Measurements from ENCODE around the gene RPL23.
"Not testable (repeated sequence)": the region's sequence is repeated elsewhere in the genome, so short reads cannot be mapped to it uniquely, and the experiment has no call there.

Gene RPL23

DNA sequence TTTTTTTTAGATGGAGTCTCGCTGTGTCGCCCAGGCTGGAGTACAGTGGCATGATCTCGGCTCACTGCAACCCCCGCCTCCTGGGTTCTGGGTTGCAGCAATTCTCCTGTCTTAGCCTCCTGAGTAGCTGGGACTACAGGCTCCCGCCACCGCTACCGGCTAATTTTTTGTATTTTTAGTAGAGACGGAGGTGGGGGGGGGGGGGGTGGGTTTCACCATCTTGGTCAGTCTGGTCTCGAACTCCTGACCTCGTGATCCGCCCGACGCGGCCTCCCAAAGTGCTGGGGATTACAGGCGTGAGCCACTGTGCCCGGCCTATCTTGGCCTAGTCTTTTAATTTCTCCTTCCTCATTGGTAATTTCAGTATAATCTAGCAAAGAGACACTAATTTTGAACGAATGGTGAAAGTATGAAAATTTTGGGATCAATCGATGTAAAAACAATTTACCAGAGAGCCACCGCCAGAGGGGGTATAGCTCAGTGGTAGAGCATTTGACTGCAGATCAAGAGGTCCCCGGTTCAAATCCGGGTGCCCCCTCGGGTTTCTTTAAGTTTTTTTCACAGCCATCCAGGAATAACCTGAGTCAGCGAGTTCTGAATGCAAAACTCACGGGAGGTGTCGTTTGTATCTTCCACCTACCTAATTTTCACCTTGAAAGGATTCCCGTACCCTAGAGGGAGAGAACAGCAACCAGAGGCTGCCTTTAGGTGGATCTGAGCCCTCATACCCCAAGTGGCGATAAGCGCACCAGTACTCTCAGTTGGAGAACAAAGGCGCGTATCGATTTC lies 13.9 kb upstream of the RPL23 start:
- peak; percentile 50 for DNase-seq
- Histone ChIP-seq H3K27me3 (ENCODE audit: insufficient read depth, low read depth, severe bottlenecking) (no peaks in the 10 kb centered on the region), H3K9me3 (ENCODE audit: severe bottlenecking) (no peaks in the 10 kb centered on the region), H3K27ac (no peak overlapping the region), H3K36me3 (peaks cover 4% of the 10 kb centered on the region), H3K4me3 (ENCODE audit: low read depth, low read length) (no peak overlapping the region)
- TF ChIP-seq, protein P1, sequence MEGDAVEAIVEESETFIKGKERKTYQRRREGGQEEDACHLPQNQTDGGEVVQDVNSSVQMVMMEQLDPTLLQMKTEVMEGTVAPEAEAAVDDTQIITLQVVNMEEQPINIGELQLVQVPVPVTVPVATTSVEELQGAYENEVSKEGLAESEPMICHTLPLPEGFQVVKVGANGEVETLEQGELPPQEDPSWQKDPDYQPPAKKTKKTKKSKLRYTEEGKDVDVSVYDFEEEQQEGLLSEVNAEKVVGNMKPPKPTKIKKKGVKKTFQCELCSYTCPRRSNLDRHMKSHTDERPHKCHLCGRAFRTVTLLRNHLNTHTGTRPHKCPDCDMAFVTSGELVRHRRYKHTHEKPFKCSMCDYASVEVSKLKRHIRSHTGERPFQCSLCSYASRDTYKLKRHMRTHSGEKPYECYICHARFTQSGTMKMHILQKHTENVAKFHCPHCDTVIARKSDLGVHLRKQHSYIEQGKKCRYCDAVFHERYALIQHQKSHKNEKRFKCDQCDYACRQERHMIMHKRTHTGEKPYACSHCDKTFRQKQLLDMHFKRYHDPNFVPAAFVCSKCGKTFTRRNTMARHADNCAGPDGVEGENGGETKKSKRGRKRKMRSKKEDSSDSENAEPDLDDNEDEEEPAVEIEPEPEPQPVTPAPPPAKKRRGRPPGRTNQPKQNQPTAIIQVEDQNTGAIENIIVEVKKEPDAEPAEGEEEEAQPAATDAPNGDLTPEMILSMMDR (IDR thresholded peaks at IDR 0.05; ENCODE audit: low read depth, low read length), result no peak

GRCh38 chr17:38864636-38865398 lies 11.3 kb upstream of the RPL23 start:
- Histone ChIP-seq H3K9me3 (ENCODE audit: severe bottlenecking) (no peaks in the 10 kb centered on the region), H3K4me3 (ENCODE audit: low read depth, low read length) (no peak overlapping the region), H3K36me3 (no peaks in the 10 kb centered on the region; the same call in 1 of the 2 replicates), H3K27me3 (ENCODE audit: insufficient read depth, low read depth, severe bottlenecking) (no peaks in the 10 kb centered on the region), H3K27ac (no peak overlapping the region)
- TF ChIP-seq, protein P1 (IDR thresholded peaks at IDR 0.05; ENCODE audit: low read depth, low read length), result peak; percentile 64
- no peak for DNase-seq

DNA sequence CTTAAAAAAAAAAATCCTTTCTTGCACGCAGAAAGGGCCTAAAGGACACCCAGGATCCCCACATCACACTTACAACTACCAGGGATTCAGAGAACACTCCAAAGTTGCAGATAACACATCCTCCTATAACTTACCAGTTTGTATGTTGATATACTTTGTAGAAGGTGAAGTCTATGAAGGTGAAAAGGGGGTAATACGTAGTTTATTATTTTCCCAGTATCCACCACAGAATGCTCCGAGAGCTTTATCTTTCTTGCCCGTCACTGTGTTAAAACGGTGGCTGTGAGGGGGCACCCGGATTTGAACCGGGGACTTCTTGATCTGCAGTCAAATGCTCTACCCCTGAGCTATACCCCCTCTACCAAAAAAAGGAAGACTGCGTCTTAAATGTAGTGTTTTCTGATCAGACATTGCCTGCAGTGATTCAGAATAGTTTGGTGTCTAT lies 7.9 kb upstream of the RPL23 start:
- Histone ChIP-seq H3K27ac (no peak overlapping the region), H3K9me3 (ENCODE audit: severe bottlenecking) (no peaks in the 10 kb centered on the region), H3K4me3 (ENCODE audit: low read depth, low read length) (no peak overlapping the region), H3K27me3 (ENCODE audit: insufficient read depth, low read depth, severe bottlenecking) (no peaks in the 10 kb centered on the region), H3K36me3 (no peaks in the 10 kb centered on the region)
- no peak for DNase-seq
- TF ChIP-seq, protein P1 (IDR thresholded peaks at IDR 0.05; ENCODE audit: low read depth, low read length), result no peak

DNA sequence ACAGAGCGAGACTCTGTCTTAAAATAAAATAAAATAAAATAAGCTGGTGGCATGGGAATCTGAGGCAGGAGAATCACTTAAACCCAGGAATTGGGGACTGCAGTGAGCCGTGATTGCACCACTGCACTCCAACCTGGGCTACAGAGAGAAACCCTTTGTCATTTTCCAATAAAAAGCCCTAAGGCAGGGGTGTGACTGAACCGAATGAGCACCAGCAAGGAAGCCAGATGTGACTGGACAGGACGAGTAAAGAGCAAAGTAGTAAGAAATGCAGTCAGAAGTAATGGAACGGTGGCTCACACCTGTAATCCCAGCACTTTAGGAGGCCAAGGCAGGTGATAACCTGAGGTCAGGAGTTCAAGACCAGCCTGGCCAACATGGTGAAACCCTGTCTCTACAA lies 3.8 kb upstream of the RPL23 start:
- no peak overlapping the region for H3K4me3 ChIP-seq (ENCODE audit: low read depth, low read length)
- no peaks in the 10 kb centered on the region for H3K27me3 ChIP-seq (ENCODE audit: insufficient read depth, low read depth, severe bottlenecking)
- TF ChIP-seq, protein P1 (IDR thresholded peaks at IDR 0.05; ENCODE audit: low read depth, low read length), result no peak
- no peaks in the 10 kb centered on the region for H3K9me3 ChIP-seq (ENCODE audit: severe bottlenecking)
- no peak for DNase-seq
- no peak overlapping the region for H3K27ac ChIP-seq
- peaks cover 9% of the 10 kb centered on the region for H3K36me3 ChIP-seq

- H3K9me3 ChIP-seq (ENCODE audit: severe bottlenecking); H3K27me3 ChIP-seq (ENCODE audit: insufficient read depth, low read depth, severe bottlenecking); H3K4me3 ChIP-seq (ENCODE audit: low read depth, low read length); DNase-seq; H3K27ac ChIP-seq: not testable (repeated sequence)
- peaks cover 30% of the 10 kb centered on the region for H3K36me3 ChIP-seq
These were observed 1.7 kb upstream of the RPL23 start for GRCh38 chr17:38855101-38855714.

DNA sequence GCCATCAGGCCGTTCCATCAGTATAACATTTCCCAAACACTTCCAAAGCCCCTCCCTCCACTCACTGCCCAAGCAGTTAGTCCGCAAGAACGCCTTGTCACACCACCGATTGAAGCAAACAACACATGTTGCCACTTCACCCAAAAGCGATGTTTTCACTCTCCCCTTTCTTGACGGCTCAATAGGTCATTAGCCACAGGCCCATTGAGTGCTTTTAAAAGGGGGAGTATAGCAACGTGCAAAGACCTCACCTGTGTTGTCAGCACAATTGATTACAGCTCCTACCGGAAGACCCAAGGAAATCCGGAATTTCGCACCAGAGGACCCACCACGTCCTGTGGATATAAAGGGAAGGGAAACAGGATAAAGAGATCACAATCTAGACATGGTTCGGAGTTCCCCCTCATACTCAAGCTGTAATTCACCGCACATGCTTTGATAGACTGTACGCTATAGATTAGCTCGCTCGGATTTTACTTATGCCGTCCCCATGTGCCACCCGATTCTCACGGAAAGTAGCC lies 690 bp downstream of the RPL23 start:
- Histone ChIP-seq H3K27ac (peak overlapping the region; percentile 85), H3K36me3 (peaks cover 54% of the 10 kb centered on the region), H3K27me3 (ENCODE audit: insufficient read depth, low read depth, severe bottlenecking) (no peaks in the 10 kb centered on the region), H3K4me3 (ENCODE audit: low read depth, low read length) (peak overlapping the region; percentile 91), H3K9me3 (ENCODE audit: severe bottlenecking) (no peaks in the 10 kb centered on the region)
- no peak for DNase-seq
- TF ChIP-seq, protein P1 (IDR thresholded peaks at IDR 0.05; ENCODE audit: low read depth, low read length), result no peak
